H9 (cell line): Measurements from ENCODE around the gene LRP5. TPM values are rescaled to one million over a fixed set of nuclear protein-coding genes. Genes with fewer than 3 reads are reported as not detected.

Experiments used
- DNase-seq: peaks from one replicate; pipeline ENCODE4 v3.0.0-alpha.2; 2017
- H2AFZ ChIP-seq: one replicate; pipeline ENCODE4 v1.6.1; 2013; ENCODE audit warnings: mild to moderate bottlenecking, low read length, control low read depth, moderate library complexity
- H2AK5ac ChIP-seq: 2 replicates; pipeline ENCODE4 v1.6.1; 2013; ENCODE audit warnings: low read length, control low read depth, mixed read lengths; ENCODE audit not compliant: insufficient read length
- H2BK120ac ChIP-seq: one replicate; pipeline ENCODE4 v1.6.1; 2013; ENCODE audit warnings: low read depth, mild to moderate bottlenecking, low read length, control low read depth, inconsistent platforms; ENCODE audit not compliant: poor library complexity, severe bottlenecking
- H2BK12ac ChIP-seq: 2 replicates; pipeline ENCODE4 v1.6.1; 2013; ENCODE audit warnings: low read length, control low read depth, mixed read lengths, low read depth; ENCODE audit not compliant: insufficient read length
- H2BK15ac ChIP-seq: 2 replicates; pipeline ENCODE4 v1.6.1; 2013; ENCODE audit warnings: low read depth, low read length, control low read depth
- H2BK20ac ChIP-seq: one replicate; pipeline ENCODE4 v1.6.1; 2013; ENCODE audit warnings: low read depth, mild to moderate bottlenecking, low read length, control low read depth, inconsistent platforms; ENCODE audit not compliant: poor library complexity, severe bottlenecking
- H2BK5ac ChIP-seq: 2 replicates; pipeline ENCODE4 v1.6.1; 2013; ENCODE audit warnings: low read length, control low read depth, mixed read lengths; ENCODE audit not compliant: insufficient read length
- H3K14ac ChIP-seq: 2 replicates; pipeline ENCODE4 v1.6.1; 2013; ENCODE audit warnings: low read length, control low read depth; ENCODE audit not compliant: insufficient read depth
- H3K18ac ChIP-seq: 2 replicates; pipeline ENCODE4 v1.6.1; 2013; ENCODE audit warnings: low read depth, mild to moderate bottlenecking, mixed read lengths, low read length, control low read depth; ENCODE audit not compliant: insufficient read length
- H3K23ac ChIP-seq: 2 replicates; pipeline ENCODE4 v1.6.1; 2013; ENCODE audit warnings: low read length, control low read depth, mixed read lengths, low read depth; ENCODE audit not compliant: insufficient read length
- H3K23me2 ChIP-seq: 2 replicates; pipeline ENCODE4 v1.6.1; 2013; ENCODE audit warnings: low read depth, mild to moderate bottlenecking, mixed read lengths, low read length, control low read depth; ENCODE audit not compliant: insufficient read length, poor library complexity, severe bottlenecking
- H3K27ac ChIP-seq: 2 replicates; pipeline ENCODE4 v1.5.1; 2013; ENCODE audit warnings: low read length, control low read depth, mixed read lengths, low read depth; ENCODE audit not compliant: insufficient read length
- H3K27me3 ChIP-seq: 2 replicates; pipeline ENCODE4 v1.6.1; 2013; ENCODE audit warnings: low read length, control low read depth, inconsistent platforms; ENCODE audit not compliant: insufficient read depth
- H3K4ac ChIP-seq: 2 replicates; pipeline ENCODE4 v1.6.1; 2013; ENCODE audit warnings: low read depth, mild to moderate bottlenecking, control low read depth, inconsistent platforms, low read length, moderate library complexity
- H3K4me1 ChIP-seq: 2 replicates; pipeline ENCODE4 v1.6.1; 2013; ENCODE audit warnings: low read length, control low read depth, inconsistent platforms; ENCODE audit not compliant: insufficient read depth
- H3K4me2 ChIP-seq: 2 replicates; pipeline ENCODE4 v1.6.1; 2013; ENCODE audit warnings: low read length, control low read depth, mixed read lengths; ENCODE audit not compliant: insufficient read length, insufficient read depth
- H3K56ac ChIP-seq: 2 replicates; pipeline ENCODE4 v1.6.1; 2013; ENCODE audit warnings: low read depth, mild to moderate bottlenecking, mixed read lengths, low read length, control low read depth; ENCODE audit not compliant: insufficient read length
- H3K79me1 ChIP-seq: 2 replicates; pipeline ENCODE4 v1.6.1; 2013; ENCODE audit warnings: low read depth, mild to moderate bottlenecking, moderate library complexity, low read length, control low read depth, inconsistent platforms; ENCODE audit not compliant: insufficient read depth, poor library complexity, severe bottlenecking
- H3K79me2 ChIP-seq: 2 replicates; pipeline ENCODE4 v1.6.1; 2013; ENCODE audit warnings: low read length, control low read depth, inconsistent platforms; ENCODE audit not compliant: insufficient read depth
- H3K9ac ChIP-seq: 2 replicates; pipeline ENCODE4 v1.6.1; 2013; ENCODE audit warnings: low read length, control low read depth, mixed read lengths; ENCODE audit not compliant: insufficient read length; ENCODE audit errors: extremely low read depth
- H3K9me3 ChIP-seq: one replicate; pipeline ENCODE4 v1.6.1; 2013; ENCODE audit warnings: low read depth, low read length, inconsistent platforms; ENCODE audit not compliant: control insufficient read depth
- H3T11ph ChIP-seq: one replicate; pipeline ENCODE4 v1.6.1; 2013; ENCODE audit warnings: mild to moderate bottlenecking, low read length, control low read depth, inconsistent platforms
- H4K20me1 ChIP-seq: one replicate; pipeline ENCODE4 v1.6.1; 2013; ENCODE audit not compliant: control insufficient read depth, insufficient read length, insufficient read depth
- H4K5ac ChIP-seq: 2 replicates; pipeline ENCODE4 v1.6.1; 2013; ENCODE audit warnings: low read depth, mild to moderate bottlenecking, mixed read lengths, low read length, control low read depth; ENCODE audit not compliant: insufficient read length
- H4K8ac ChIP-seq: replicated peaks from 2 replicates; pipeline ENCODE4 v1.6.1; 2013; ENCODE audit warnings: low read length, control low read depth, mixed read lengths, low read depth; ENCODE audit not compliant: insufficient read length
- H4K91ac ChIP-seq: 2 replicates; pipeline ENCODE4 v1.6.1; 2013; ENCODE audit warnings: low read depth, mild to moderate bottlenecking, moderate library complexity, mixed read lengths, low read length, control low read depth; ENCODE audit not compliant: insufficient read length
- H3K27ac Mint-ChIP-seq, 3 experiments: 2 replicates in 2 of 3; 3 replicates in 1 of 3; pipeline ENCODE4 v1.8.0; 2020 to 2021; ENCODE audit warnings: mixed read lengths in 3 of 3, mild to moderate bottlenecking in 1 of 3, moderate library complexity in 1 of 3
- H3K27me3 Mint-ChIP-seq: 2 replicates; pipeline ENCODE4 v1.8.0; 2021; ENCODE audit warnings: low read depth, mild to moderate bottlenecking, moderate library complexity, mixed read lengths
- H3K36me3 Mint-ChIP-seq, 3 experiments: 2 replicates in 2 of 3; 3 replicates in 1 of 3; pipeline ENCODE4 v1.8.0; 2020 to 2021; ENCODE audit warnings: low read depth in 3 of 3, mixed read lengths in 3 of 3; ENCODE audit not compliant: insufficient read depth in 1 of 3
- H3K4me1 Mint-ChIP-seq, 2 experiments: 2 replicates each; pipeline ENCODE4 v1.8.0; 2020; ENCODE audit warnings: mixed read lengths in 2 of 2
- H3K4me3 Mint-ChIP-seq, 2 experiments: 2 replicates in 1 of 2; 3 replicates in 1 of 2; pipeline ENCODE4 v1.8.0; 2020 to 2021; ENCODE audit warnings: mild to moderate bottlenecking in 2 of 2, mixed read lengths in 2 of 2, moderate library complexity in 1 of 2
- H3K9me3 Mint-ChIP-seq, 2 experiments: 2 replicates in 1 of 2; 3 replicates in 1 of 2; pipeline ENCODE4 v1.8.0; 2020; ENCODE audit warnings: mild to moderate bottlenecking in 2 of 2, mixed read lengths in 2 of 2, moderate library complexity in 1 of 2
- WGBS: extraction: QIAGEN DNeasy Blood & Tissue Kit; methylation state at CpG from one replicate; pipeline ENCODE4 v1.1.7; 2013; ENCODE audit warnings: missing lambda C conversion rate, low lambda C conversion rate, mixed read lengths; ENCODE audit not compliant: insufficient read length; ENCODE audit errors: extremely low coverage; 5-methylcytosine and 5-hydroxymethylcytosine counted together
- total RNA-seq: library from RNA; stranded (reverse); gene quantifications from 2 replicates; pipeline ENCODE4 v1.2.1, GENCODE V29; 2021
- TF ChIP-seq, protein P1 (sequence below): fragments of 200-600 bp; sonication (generic); conservative IDR thresholded peaks from 3 replicates; pipeline ENCODE4 v1.8.0; 2021; ENCODE audit warnings: antibody characterized with exemption, mild to moderate bottlenecking

Gene LRP5
- total RNA-seq, 1 experiment from 2014 or later, result 38.4 TPM

- Mint-ChIP-seq H3K27me3 (no peaks in the 10 kb centered on the region; the same call in 1 of the 2 replicates), H3K4me3 (peak within 1 kb of the TSS; percentile 96 to 99), H3K4me1 (peaks cover 14 to 20% of the 10 kb centered on the region in 2 experiments), H3K9me3 (no peaks in the 10 kb centered on the region), H3K27ac (peak within 1 kb of the TSS; percentile 93 to 98 (median 96)), H3K36me3 (peaks cover 7 to 12% (median 10%) of the 10 kb centered on the region in 3 experiments; a peak in 6 of 7 replicates)
- H3K79me2 ChIP-seq, result peaks cover 2% of the 10 kb centered on the region; the same call in 1 of the 2 replicates
- H3K27me3 ChIP-seq, result no peaks in the 10 kb centered on the region
- WGBS, result no CpG with 5 or more reads among the region's 71 CpGs
- peak within 1 kb of the TSS; percentile 72 for H3K18ac ChIP-seq
- H3K23ac ChIP-seq, result no peak within 1 kb of the TSS
- no peak within 1 kb of the TSS for H3K27ac ChIP-seq
- H3K9ac ChIP-seq, result peak within 1 kb of the TSS; percentile 87
- no peak within 1 kb of the TSS for H2BK120ac ChIP-seq
- H3T11ph ChIP-seq, result no peak within 1 kb of the TSS
- no peak within 1 kb of the TSS for H3K4ac ChIP-seq
- no peak within 1 kb of the TSS for H2BK15ac ChIP-seq
- no peak within 1 kb of the TSS for H2BK20ac ChIP-seq
- H3K56ac ChIP-seq, result no peak within 1 kb of the TSS
- TF ChIP-seq, protein P1, sequence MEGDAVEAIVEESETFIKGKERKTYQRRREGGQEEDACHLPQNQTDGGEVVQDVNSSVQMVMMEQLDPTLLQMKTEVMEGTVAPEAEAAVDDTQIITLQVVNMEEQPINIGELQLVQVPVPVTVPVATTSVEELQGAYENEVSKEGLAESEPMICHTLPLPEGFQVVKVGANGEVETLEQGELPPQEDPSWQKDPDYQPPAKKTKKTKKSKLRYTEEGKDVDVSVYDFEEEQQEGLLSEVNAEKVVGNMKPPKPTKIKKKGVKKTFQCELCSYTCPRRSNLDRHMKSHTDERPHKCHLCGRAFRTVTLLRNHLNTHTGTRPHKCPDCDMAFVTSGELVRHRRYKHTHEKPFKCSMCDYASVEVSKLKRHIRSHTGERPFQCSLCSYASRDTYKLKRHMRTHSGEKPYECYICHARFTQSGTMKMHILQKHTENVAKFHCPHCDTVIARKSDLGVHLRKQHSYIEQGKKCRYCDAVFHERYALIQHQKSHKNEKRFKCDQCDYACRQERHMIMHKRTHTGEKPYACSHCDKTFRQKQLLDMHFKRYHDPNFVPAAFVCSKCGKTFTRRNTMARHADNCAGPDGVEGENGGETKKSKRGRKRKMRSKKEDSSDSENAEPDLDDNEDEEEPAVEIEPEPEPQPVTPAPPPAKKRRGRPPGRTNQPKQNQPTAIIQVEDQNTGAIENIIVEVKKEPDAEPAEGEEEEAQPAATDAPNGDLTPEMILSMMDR, result no peak
- no peak within 1 kb of the TSS for H4K91ac ChIP-seq
- H3K23me2 ChIP-seq, result peaks cover 3% of the 10 kb centered on the region
- peak within 1 kb of the TSS; percentile 96 for H3K14ac ChIP-seq
- peak within 1 kb of the TSS; percentile 90 for H3K4me2 ChIP-seq
- peak; percentile 96 for DNase-seq
- H2BK5ac ChIP-seq, result no peak within 1 kb of the TSS
- no peaks in the 10 kb centered on the region for H4K20me1 ChIP-seq
- H2BK12ac ChIP-seq, result no peak within 1 kb of the TSS
- H2AK5ac ChIP-seq, result no peak within 1 kb of the TSS
- H3K4me1 ChIP-seq, result no peaks in the 10 kb centered on the region; the same call in 1 of the 2 replicates
- H4K5ac ChIP-seq, result no peak within 1 kb of the TSS
- no peak within 1 kb of the TSS for H4K8ac ChIP-seq
- H3K79me1 ChIP-seq, result peaks cover 4% of the 10 kb centered on the region
- no peak within 1 kb of the TSS for H2AFZ ChIP-seq
- no peaks in the 10 kb centered on the region for H3K9me3 ChIP-seq
Measured at GRCh38 chr11:68271781-68272608, 40.4 kb upstream of the LRP5 start, which contains the start of gene C11orf24. TSS of gene C11orf24 (minus strand) at chr11:68271973. CDS start at chr11:68263767, 8,206 bp downstream.
